ENCODE data around the gene PGF.

PGF gene

GRCh38 chr14:74891870-74892269 is 63.5 kb downstream of the PGF start:
- DNase-seq: no peak

All from KG1 (cell line).